Transverse colon (tissue), 3 donors: ENCODE results near the gene SYK.

ENCODE experiments used
- POLR2A ChIP-seq: fragments of 450-650 bp; IDR thresholded peaks from one replicate; pipeline ENCODE4 v1.6.1; 2016; ENCODE audit warnings: antibody characterized with exemption, mild to moderate bottlenecking, moderate library complexity
- TF ChIP-seq, protein P1 (sequence below), 5 experiments: fragments of 200-600 bp in 3 of 5; fragments of 450-650 bp in 2 of 5; sonication (generic) in 3 of 5; IDR thresholded peaks; 1 replicate in 2 of 5; 2 replicates in 3 of 5; pipeline ENCODE4 v1.5.1; 2016 to 2017; ENCODE audit warnings: antibody characterized with exemption in 5 of 5, inconsistent platforms in 3 of 5, mild to moderate bottlenecking in 2 of 5, moderate library complexity in 1 of 5

DNA sequence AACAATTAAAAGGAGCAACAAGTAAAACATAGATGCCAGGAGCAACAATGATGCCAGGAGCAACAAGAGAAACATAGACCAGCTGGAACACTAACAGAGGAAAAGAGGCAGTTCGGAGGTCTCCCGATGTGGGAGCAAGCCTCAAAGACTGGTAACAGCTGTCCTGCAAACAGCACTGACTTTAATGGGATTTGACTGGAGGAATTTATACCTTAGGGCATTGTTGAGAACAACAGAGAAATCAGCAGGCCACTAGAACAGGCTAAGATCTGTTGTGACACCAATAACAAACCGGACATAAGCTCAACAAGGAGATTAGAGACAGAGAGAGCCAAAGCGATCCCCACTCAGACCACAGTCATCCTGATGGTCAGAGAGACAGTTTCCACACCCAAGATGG lies 11.8 kb upstream of the SYK start:
- TF ChIP-seq, protein P1, sequence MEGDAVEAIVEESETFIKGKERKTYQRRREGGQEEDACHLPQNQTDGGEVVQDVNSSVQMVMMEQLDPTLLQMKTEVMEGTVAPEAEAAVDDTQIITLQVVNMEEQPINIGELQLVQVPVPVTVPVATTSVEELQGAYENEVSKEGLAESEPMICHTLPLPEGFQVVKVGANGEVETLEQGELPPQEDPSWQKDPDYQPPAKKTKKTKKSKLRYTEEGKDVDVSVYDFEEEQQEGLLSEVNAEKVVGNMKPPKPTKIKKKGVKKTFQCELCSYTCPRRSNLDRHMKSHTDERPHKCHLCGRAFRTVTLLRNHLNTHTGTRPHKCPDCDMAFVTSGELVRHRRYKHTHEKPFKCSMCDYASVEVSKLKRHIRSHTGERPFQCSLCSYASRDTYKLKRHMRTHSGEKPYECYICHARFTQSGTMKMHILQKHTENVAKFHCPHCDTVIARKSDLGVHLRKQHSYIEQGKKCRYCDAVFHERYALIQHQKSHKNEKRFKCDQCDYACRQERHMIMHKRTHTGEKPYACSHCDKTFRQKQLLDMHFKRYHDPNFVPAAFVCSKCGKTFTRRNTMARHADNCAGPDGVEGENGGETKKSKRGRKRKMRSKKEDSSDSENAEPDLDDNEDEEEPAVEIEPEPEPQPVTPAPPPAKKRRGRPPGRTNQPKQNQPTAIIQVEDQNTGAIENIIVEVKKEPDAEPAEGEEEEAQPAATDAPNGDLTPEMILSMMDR (IDR thresholded peaks at IDR 0.05): no peak
- TF ChIP-seq POLR2A: no peak
